Measurements from ENCODE around the gene DHRS12.

The DHRS12 gene

GRCh38 chr13:51785712-51786424 lies 18.1 kb downstream of the DHRS12 start:
- TF ChIP-seq CTCF (IDR thresholded peaks at IDR 0.05; ENCODE audit: low read depth, low read length): no peak
- DNase-seq (ENCODE audit: extremely low read depth, low read depth): no peak

- TF ChIP-seq CTCF (IDR thresholded peaks at IDR 0.05; ENCODE audit: low read depth, low read length): no peak
- no peak for DNase-seq (ENCODE audit: extremely low read depth, low read depth)
Measured at GRCh38 chr13:51784097-51784496, 19.9 kb downstream of the DHRS12 start.

GRCh38 chr13:51783428-51784094 lies 20.4 kb downstream of the DHRS12 start:
- TF ChIP-seq CTCF (IDR thresholded peaks at IDR 0.05; ENCODE audit: low read depth, low read length): no peak
- no peak for DNase-seq (ENCODE audit: extremely low read depth, low read depth)

GRCh38 chr13:51782026-51782710 lies 21.8 kb downstream of the DHRS12 start:
- DNase-seq (ENCODE audit: extremely low read depth, low read depth): no peak
- no peak for TF ChIP-seq CTCF (IDR thresholded peaks at IDR 0.05; ENCODE audit: low read depth, low read length)

GRCh38 chr13:51781246-51782022 lies 22.5 kb downstream of the DHRS12 start:
- no peak; the same call in 1 of the 2 replicates for TF ChIP-seq CTCF (IDR thresholded peaks at IDR 0.05; ENCODE audit: low read depth, low read length)
- no peak for DNase-seq (ENCODE audit: extremely low read depth, low read depth)

GRCh38 chr13:51780099-51780498 lies 23.9 kb downstream of the DHRS12 start:
- no peak for DNase-seq (ENCODE audit: extremely low read depth, low read depth)
- TF ChIP-seq CTCF (IDR thresholded peaks at IDR 0.05; ENCODE audit: low read depth, low read length): no peak

Measured in AG09319 (cell line).